Fibroblast of lung (primary cell): Measurements from ENCODE around the gene NOL4L. TPM values are rescaled to one million over a fixed set of nuclear protein-coding genes. Genes with fewer than 3 reads are reported as not detected.

ENCODE experiments used
- DNase-seq, 2 donors: peaks; one replicate each; pipeline versions ENCODE4 v3.0.0 to v3.0.0-alpha.2; 2010; ENCODE audit warnings: low read depth in 2 of 2
- H2AFZ ChIP-seq: 2 replicates; pipeline ENCODE4 v1.5.1; 2012; ENCODE audit warnings: low read length, control low read depth, inconsistent platforms
- H3K27ac ChIP-seq: 2 replicates; pipeline ENCODE4 v1.5.1; 2011; ENCODE audit warnings: low read length, control low read depth; ENCODE audit not compliant: insufficient read depth
- H3K27me3 ChIP-seq: 2 replicates; pipeline ENCODE4 v1.5.1; 2011; ENCODE audit warnings: mild to moderate bottlenecking, low read length; ENCODE audit not compliant: control insufficient read depth, insufficient read depth
- H3K36me3 ChIP-seq: 2 replicates; pipeline ENCODE4 v1.5.1; 2011; ENCODE audit warnings: low read length; ENCODE audit not compliant: control insufficient read depth, insufficient read depth
- H3K4me1 ChIP-seq: 2 replicates; pipeline ENCODE4 v1.5.1; 2011; ENCODE audit warnings: low read length; ENCODE audit not compliant: control insufficient read depth, insufficient read depth; ENCODE audit errors: extremely low read depth
- H3K4me2 ChIP-seq: 2 replicates; pipeline ENCODE4 v1.5.1; 2011; ENCODE audit warnings: low read length, control low read depth; ENCODE audit not compliant: insufficient read depth; ENCODE audit errors: extremely low read depth
- H3K4me3 ChIP-seq, 4 experiments: fragments of 200-600 bp in 1 of 4; sonication (generic) in 1 of 4; replicated peaks in 1 of 4; 2 replicates each; pipeline ENCODE4 v1.5.1; 2011 to 2016; ENCODE audit warnings: low read length in 4 of 4, low read depth in 3 of 4, mild to moderate bottlenecking in 3 of 4, control low read depth in 2 of 4, inconsistent platforms in 1 of 4, mixed read lengths in 1 of 4; ENCODE audit not compliant: insufficient read depth in 1 of 4; ENCODE audit errors: control extremely low read depth in 1 of 4
- H3K79me2 ChIP-seq: 2 replicates; pipeline ENCODE4 v1.5.1; 2012; ENCODE audit warnings: mild to moderate bottlenecking, low read length, inconsistent platforms; ENCODE audit not compliant: control insufficient read depth, insufficient read depth
- H3K9ac ChIP-seq: 2 replicates; pipeline ENCODE4 v1.5.1; 2011; ENCODE audit warnings: mild to moderate bottlenecking, low read length, control low read depth; ENCODE audit not compliant: insufficient read depth
- H3K9me3 ChIP-seq: 2 replicates; pipeline ENCODE4 v1.5.1; 2012; ENCODE audit warnings: low read depth, low read length; ENCODE audit not compliant: control insufficient read depth, insufficient read depth
- H4K20me1 ChIP-seq: 2 replicates; pipeline ENCODE4 v1.5.1; 2011; ENCODE audit warnings: low read length; ENCODE audit not compliant: control insufficient read depth, insufficient read depth; ENCODE audit errors: extremely low read depth
- EZH2 ChIP-seq: IDR thresholded peaks from 2 replicates; pipeline ENCODE4 v1.5.1; 2012; ENCODE audit warnings: low read length, control low read depth, mild to moderate bottlenecking; ENCODE audit errors: missing control alignments
- polyA plus RNA-seq, 2 donors: library from polyadenylated mRNA; depleted of rRNA in 1 of 2; stranded (reverse) in 1 of 2; unstranded in 1 of 2; fragments of >200 nt; gene quantifications; 2 replicates each; pipeline ENCODE4 v1.2.1, GENCODE V29; 2011 to 2012; ENCODE audit warnings: missing spikeins in 1 of 2
- total RNA-seq: library from RNA; depleted of rRNA; stranded (reverse); fragments of >200 nt; gene quantifications from 2 replicates; pipeline ENCODE4 v1.2.1, GENCODE V29; 2014
- TF ChIP-seq, protein P1 (sequence below), 2 donors: IDR thresholded peaks in 1 of 2; conservative IDR thresholded peaks in 1 of 2; 1 replicate in 1 of 2; 2 replicates in 1 of 2; pipeline ENCODE4 v1.5.1; 2011 to 2012; ENCODE audit warnings: low read length in 2 of 2, control low read depth in 1 of 2, inconsistent platforms in 1 of 2, low read depth in 1 of 2, mild to moderate bottlenecking in 1 of 2

Gene NOL4L
- total and polyA plus RNA-seq, 2 donors (not counting 1 experiment from before 2014, with no cell fraction given) = 3.2 to 4.0 TPM

GRCh38 chr20:32565735-32566032 lies 19.4 kb downstream of the NOL4L start:
- H3K27ac ChIP-seq = no peak overlapping the region
- H3K27me3 ChIP-seq = peaks cover under 1% of the 10 kb centered on the region
- no peaks in the 10 kb centered on the region for H3K36me3 ChIP-seq
- no peak for TF ChIP-seq EZH2
- H3K9me3 ChIP-seq = no peaks in the 10 kb centered on the region
- no peaks in the 10 kb centered on the region for H4K20me1 ChIP-seq
- H3K79me2 ChIP-seq = no peaks in the 10 kb centered on the region
- no peak overlapping the region for H3K4me2 ChIP-seq
- no peaks in the 10 kb centered on the region for H3K4me1 ChIP-seq
- no peak overlapping the region for H3K9ac ChIP-seq
- no peak overlapping the region for H2AFZ ChIP-seq
- no peak overlapping the region for H3K4me3 ChIP-seq
- no peak for DNase-seq

- Histone ChIP-seq H3K9ac (no peak overlapping the region), H3K4me1 (no peaks in the 10 kb centered on the region), H3K9me3 (no peaks in the 10 kb centered on the region), H3K79me2 (no peaks in the 10 kb centered on the region), H2AFZ (no peak overlapping the region), H3K27me3 (peaks cover 2% of the 10 kb centered on the region), H4K20me1 (no peaks in the 10 kb centered on the region), H3K27ac (no peak overlapping the region), H3K4me3 (no peak overlapping the region), H3K36me3 (no peaks in the 10 kb centered on the region), H3K4me2 (no peak overlapping the region)
- TF ChIP-seq, protein P1, sequence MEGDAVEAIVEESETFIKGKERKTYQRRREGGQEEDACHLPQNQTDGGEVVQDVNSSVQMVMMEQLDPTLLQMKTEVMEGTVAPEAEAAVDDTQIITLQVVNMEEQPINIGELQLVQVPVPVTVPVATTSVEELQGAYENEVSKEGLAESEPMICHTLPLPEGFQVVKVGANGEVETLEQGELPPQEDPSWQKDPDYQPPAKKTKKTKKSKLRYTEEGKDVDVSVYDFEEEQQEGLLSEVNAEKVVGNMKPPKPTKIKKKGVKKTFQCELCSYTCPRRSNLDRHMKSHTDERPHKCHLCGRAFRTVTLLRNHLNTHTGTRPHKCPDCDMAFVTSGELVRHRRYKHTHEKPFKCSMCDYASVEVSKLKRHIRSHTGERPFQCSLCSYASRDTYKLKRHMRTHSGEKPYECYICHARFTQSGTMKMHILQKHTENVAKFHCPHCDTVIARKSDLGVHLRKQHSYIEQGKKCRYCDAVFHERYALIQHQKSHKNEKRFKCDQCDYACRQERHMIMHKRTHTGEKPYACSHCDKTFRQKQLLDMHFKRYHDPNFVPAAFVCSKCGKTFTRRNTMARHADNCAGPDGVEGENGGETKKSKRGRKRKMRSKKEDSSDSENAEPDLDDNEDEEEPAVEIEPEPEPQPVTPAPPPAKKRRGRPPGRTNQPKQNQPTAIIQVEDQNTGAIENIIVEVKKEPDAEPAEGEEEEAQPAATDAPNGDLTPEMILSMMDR (conservative IDR thresholded peaks at IDR 0.05 in 1 of 2, IDR thresholded peaks at IDR 0.05 in 1 of 2; ENCODE audit: low read depth in 1 of 2, low read length in 2 of 2) = no peak
- no peak for TF ChIP-seq EZH2
- no peak for DNase-seq
These were observed 20.0 kb downstream of the NOL4L start for GRCh38 chr20:32564921-32565734.

- Histone ChIP-seq H3K27me3 (peaks cover 2% of the 10 kb centered on the region), H3K9me3 (no peaks in the 10 kb centered on the region), H3K27ac (no peak overlapping the region), H2AFZ (no peak overlapping the region), H3K9ac (no peak overlapping the region), H3K4me2 (no peak overlapping the region), H3K79me2 (no peaks in the 10 kb centered on the region), H3K36me3 (no peaks in the 10 kb centered on the region), H4K20me1 (no peaks in the 10 kb centered on the region), H3K4me1 (no peaks in the 10 kb centered on the region), H3K4me3 (no peak overlapping the region)
- DNase-seq = no peak
- TF ChIP-seq, protein P1 (conservative IDR thresholded peaks at IDR 0.05 in 1 of 2, IDR thresholded peaks at IDR 0.05 in 1 of 2; ENCODE audit: low read depth in 1 of 2, low read length in 2 of 2) = no peak
- no peak for TF ChIP-seq EZH2
These were observed 20.7 kb downstream of the NOL4L start for GRCh38 chr20:32564440-32564839.
